Activated T-cell treated with anti-CD3 and anti-CD28 coated beads, Interleukin-2, amount 50 U/mL, for 1 hour (primary cell): ENCODE results near the gene HOXA2.

ENCODE experiments used
- DNase-seq: peaks from one replicate; pipeline ENCODE4 v3.0.0-alpha.2; 2020

Gene HOXA2

DNA sequence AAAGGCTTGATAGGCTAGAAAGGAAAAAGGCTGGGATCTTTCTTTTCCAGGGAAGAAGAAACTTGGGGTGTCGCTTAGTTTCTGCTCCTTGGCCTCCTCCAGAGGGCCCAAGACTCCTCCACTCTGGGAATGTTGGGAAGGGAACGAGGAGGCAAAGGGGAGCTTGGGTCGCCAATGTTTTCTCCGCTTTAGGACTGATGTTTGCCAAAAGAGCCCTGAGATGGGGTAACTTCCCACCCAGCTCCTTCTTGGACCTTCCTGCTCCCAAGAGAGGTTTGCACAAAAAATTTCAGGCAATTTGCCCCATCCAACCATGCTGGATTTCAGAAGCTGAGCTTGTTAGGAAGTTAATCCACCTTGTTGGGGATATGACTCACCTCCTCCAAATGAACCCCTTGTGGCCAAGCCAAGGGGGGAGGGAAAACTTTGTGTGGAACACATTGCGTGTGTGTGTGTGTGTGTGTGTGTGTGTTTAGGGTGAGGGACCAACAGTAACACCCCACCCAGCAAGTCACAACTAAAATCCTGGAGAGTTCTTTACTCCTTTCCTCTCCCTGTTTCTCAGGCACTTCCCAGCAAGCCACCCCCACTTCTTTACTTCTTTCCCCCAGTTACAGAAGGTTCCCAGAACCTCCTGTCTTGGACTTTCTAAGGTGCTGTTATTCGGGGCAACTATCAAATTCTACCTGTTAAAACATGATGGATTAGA, 8.7 kb upstream of the HOXA2 start:
- DNase-seq = no peak

DNA sequence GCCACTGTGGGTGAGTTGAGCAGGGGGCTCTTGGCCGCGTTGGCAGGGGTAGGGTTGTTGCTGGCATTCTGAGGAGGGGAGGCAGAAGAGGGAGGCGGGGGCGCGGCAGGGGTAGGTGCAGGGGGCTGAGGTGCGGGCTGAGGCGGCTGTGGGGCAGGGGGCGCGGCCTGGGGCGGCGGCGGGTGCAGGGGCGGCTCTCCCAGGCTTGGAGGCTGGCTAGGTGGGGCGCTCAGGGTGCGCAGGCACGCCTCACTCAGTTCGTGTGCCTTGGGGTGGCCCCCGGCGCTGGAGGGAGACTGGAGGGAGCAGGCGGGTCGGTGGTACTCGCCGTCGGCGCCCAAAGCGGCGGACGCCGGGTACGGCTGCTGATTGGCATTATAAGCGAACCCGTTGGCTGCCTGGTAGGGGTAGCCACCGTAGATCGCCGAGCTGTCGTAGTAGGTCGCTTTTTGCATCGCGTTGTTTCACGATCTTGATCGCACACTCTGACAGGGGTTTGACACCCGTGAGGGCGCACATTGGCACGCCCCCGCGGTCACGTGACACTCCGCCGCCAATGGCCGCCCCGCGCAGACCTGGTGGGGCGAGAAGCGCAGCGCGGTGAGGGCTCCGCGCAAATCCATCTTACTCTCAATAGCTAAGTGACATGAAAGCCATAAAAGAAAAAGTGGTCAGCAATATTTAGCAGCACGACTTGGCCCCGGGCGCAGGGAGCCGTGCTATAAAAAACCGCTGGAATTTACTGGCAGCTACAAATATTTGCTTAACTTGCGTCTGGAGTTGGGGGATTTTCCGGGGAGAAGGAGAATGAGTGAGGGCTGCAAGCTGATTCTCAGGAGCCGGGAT, 7.9 kb upstream of the HOXA2 start:
- no peak for DNase-seq

DNA sequence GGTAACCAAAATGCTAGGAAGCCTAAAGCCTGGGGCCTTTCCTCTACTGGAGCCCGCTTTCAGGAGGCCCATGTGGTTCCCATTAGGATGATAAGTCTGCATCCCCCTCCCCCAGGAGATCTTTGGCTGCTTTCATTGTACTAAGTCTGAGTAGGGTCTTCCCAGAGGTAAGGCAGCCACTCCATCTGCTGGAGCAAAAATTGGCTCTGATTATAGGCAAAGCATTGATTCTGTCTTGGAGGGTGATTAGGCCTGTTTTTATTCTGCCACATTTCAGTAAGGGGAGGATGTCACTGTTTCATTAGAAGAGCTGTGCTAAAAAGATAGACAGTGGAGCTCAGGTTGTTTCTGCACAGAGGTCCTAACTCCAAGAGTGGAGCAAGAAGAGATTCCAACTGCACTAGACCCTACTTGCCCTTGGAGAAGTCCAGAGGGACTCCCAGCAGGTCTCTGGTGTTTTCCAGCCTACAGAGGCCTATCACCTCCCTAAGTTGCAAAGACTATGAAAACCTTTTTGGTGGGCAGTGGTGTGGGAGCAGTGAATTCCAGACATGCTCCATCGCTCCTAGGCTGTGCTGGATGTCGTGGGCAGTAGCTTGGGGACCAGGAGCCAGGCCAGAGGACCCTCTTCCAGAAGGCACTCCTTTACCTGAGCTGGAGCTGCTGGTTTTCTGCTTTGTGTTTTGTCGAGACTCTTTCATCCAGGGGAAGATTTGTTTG, 7.1 kb upstream of the HOXA2 start:
- no peak for DNase-seq

DNA sequence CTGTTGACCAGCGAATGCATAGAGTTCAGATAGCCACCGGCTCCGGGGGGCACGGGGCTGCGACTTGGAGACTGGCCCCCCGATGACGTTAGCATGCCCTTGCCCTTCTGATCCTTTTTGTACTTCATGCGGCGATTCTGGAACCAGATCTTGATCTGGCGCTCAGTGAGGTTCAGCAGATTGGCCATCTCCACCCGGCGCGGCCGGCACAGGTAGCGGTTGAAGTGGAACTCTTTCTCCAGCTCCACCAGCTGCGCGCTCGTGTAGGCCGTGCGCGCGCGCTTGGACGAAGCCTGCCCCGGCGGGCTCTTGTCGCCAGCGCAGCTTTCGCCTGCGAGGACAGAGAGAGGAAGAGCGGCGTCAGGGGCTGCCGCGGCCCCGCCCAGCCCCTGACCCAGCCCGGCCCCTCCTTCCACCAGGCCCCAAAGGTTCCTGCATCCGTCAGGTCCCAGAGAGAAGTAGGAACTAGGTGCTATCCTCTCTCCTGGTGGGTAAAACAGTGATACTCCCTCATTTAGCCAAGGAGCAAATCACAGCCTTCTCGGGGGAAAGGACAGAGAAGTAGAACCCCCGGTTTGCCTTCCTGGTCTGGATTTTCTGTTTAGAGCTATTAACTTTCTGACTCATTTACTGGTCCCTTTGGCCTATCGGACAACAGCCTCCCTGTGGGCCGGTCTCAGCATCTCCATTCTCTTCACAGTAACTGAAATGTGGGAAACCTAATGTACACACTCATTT, 6.1 kb upstream of the HOXA2 start:
- DNase-seq = no peak

DNA sequence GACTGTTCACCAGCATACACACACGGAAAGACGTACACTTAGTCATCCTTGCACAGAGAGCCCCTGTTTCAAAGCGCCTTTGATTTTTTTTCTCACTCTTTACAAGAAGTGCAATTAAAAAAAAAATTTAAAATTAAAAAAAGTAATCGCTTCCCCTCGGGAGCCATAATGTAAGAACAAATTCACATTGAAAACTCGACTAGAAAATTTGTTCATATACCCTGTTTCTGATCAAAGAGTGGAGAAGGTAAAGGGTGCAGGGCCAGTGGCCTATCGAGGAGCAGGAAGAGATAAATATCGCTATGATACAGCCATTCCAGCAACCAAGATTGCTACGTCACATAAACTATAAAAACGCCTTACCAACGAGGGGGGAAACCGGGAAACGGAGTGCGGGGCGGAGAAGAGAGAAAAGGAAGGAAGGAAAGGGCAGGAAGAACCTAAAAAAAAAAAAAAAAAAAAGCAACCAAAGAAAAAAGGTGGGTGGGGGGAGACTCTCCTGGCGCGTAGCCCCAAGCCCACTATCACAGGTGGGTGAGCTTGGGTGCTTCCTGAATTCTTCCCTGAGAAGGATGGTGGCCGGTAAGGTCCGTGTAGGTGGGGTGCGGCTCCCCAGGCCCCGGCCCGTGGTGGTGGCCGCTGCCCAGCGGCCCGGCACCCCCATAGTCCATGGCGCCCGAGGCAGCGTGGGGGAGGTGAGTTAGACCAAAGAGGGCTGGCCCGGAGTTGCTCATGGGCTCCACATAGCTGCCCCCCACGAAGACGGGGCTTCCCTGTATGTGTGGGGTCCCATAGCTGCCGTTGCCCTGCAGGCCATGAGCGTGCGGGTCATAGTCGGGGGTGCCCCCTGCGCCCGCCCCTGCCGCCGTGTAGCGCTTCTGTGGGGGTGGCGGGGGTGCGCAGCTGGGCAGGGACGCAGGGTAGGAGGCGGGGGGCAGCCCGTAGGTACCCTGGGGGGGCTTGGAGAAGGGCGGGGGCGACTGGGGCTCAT, 5.2 kb upstream of the HOXA2 start:
- no peak for DNase-seq

DNA sequence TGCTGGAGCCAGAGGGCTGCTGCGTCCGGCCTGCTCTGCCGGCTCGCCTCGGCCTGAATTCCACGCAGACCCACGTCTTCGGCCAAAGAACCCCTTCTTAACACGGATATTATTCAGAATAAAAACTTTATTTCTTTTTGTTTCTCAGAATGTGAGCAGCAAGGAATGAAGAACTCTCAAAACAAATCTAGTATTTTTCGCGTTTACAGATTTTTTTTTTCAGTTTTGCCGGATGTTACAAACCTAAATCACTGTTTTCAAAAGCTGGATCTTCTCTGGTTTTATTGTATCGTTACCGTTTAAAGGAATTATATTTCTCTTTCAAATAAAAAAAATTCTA, 4.4 kb upstream of the HOXA2 start:
- no peak for DNase-seq

DNA sequence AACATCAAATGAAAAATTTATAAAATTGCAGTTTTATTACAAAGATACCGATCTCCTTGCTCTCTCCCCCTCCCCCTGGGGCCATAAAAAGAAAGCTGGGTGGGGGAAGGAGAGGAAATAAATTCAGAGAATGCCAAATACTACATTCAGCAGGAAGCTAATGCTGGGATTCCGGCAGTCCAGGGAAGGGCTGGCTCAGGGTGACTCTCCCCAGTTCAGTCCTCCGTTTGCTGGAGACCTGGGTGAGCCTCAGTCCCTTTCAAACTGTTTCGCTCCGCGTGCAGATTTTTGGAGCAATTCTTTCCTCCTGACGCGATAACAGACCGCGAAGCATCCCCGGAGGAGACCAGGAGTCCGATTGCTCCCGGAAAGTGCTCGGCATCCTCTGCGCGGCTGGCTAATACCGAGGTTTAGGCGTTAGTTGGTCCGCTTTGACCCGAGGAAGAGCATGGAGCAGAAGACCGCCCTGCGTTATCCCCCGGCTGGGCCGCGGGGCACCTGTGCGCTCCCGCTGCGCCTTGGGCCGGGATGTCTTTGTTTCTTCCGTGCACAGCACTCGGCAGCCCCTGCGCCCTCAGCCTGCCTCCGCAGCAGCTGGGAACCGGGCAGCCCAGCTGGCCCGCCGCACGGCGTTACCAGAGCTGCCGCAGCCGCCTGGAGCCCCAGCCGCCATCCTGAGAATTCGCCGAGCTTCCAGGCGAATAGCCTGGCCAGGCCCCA, 3.9 kb upstream of the HOXA2 start:
- no peak for DNase-seq

DNA sequence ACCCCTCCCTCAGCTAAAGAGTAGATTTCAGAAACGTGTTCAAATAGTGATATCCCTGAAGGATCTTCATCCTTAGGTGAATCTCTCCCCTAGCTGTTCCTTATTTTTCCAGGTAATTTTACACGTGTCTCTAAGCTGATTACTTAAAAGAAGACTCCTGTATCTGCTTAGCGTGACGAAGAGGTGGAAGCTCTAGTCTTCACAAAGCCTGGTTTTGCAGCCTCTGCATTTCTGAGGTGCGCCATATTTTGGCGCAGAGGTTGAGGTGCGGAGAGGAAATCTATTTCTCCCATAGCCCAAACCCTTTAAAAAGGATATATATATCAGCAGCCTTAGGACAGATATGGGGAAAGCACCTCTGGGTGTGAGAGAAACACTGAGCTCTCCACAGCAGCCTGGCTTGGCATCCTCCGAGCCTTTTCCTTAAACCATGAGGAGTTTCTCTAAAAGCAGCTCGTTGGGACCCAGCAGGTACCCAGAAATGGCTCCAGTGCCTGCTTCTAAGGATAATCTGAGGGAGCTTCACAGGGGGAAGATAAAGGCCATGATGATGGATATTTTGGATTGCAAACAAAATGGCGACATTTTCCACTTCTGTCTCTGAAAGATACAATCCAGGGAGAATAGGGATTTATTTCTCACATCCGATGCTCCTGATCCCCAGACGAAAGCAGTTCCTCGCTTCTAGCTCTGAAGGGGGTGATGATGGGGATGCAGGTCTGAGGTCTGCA, 3.0 kb upstream of the HOXA2 start:
- no peak for DNase-seq

DNA sequence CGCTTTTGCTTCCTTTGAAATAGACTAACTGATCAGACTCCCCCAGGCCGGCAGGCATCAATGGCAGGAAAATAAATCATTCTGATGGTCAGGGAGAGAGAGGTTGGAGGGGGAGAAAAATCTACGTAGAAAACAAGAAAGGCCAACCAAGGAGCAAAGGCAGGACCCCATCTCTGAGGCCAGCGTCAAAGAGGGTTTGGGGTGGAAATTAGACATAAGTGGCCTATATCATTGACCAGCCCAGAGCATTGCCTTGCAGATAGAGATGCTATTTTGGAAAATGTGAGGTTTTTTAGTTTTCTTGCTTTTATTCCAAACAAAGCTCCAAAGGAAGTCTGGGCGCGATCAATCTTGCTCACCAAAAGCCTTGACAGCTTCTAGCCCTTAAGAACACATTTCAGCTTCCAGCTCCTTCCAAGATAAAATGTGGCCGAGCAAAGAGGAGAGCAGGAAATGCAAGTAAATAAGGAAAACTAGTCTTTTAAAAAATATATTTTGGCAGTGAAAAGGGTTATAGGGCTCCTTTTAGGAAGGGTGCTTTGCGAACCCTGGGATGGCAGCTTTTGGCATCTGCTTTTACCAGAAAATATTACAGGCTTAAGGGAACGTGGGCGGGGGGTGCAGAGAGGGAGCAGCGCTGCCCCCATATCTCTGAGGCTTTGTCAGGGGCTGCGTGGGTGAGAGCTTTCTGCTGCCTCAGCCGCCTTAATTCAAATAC, 2.0 kb upstream of the HOXA2 start:
- no peak for DNase-seq

DNA sequence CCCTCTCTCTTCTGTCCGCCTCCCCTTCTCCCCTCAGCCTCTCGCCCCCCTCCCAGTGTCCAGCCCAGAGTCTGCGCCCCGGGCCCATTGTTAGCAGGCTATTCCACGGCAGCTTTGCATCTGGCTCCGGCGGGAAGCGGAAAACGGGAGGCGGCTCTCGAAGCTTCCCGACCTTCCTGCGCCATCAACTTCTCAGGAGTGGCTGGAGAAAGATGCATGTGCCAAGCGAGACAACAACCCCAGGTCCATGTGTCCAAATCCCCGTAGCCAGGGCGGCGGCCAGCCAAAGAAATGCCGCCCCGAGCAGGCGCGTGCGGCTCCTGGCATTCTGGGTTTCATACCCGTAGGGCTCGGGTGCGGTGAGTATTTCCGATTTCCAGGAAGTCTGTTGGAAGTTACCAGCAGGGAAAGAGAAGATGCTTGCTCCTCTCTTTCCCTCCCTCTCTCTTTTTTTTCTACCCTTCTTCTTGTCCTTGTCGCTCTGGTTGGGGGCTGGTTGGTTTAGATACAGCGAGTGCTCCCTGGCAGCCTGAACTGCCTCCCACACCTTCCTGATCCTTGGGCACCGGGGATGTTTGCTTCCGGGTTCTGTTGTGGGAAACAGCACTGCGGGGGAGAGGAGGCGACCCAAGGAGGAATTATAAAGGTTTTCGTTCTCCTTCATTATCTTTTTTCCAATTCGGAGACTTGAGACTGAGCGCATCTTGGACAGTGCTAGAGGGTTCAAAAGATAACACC, 1.2 kb upstream of the HOXA2 start:
- DNase-seq = no peak

DNA sequence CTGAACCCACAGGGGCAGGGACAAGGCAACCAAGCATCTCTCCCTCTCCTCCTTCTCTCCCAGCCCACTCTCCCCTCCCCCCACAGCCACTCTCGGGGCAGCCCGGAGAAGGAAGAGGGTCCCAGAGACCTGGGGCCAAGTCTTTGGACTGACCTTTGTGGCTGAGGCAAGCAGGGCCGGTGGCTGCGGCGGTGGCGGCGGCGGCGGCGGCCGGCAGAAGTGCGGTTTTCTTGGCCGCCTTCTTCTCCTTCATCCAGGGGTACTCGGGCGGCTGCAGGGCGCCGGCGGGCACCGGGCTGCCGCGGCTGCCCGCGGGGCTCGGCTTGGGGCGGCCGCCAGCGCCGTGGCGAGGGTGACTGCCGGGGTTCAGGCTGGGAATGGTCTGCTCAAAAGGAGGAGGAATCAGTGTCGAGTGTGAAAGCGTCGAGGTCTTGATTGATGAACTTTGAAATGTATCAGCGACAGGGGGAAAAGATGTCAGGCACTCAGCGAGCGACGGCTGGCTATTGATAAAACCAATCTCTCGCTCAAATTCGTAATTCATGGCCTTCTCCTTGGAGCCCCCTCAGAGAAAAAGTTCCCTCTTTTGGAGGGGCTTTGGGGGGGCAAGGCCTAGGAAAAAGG, 414 bp downstream of the HOXA2 start:
- no peak for DNase-seq

DNA sequence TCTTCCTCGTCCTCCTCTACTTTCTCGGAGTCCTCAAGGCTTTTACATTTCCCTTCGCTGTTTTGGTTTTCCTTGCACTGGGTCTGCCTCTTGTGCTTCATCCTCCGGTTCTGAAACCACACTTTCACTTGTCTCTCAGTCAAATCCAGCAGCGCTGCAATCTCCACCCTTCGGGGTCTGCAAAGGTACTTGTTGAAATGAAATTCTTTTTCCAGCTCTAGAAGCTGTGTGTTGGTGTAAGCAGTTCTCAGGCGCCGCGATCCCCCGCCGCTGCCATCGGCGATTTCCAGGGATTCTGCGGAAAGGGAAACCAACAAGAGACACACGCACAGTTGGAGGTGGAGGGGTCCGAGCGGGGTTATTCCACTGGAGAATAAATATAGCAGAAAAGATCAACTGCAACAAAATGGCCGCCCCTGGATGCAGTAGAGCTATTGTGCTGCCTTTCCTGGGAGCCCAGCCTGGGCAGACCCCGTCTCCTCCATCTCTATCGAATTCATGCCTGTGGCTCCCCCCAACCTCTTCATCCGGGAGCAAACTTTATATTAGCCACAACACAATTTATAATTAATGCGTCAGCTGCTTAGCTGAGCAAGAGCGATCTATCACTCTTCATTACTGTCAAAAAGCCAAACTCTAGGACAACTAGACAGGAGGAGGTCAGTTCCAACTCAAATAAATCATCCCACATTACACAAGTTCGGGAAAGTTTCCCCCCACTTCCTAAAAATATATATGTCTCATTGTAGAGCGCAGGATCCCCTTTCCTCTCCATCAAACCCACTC, 1.1 kb downstream of the HOXA2 start:
- DNase-seq = no peak

DNA sequence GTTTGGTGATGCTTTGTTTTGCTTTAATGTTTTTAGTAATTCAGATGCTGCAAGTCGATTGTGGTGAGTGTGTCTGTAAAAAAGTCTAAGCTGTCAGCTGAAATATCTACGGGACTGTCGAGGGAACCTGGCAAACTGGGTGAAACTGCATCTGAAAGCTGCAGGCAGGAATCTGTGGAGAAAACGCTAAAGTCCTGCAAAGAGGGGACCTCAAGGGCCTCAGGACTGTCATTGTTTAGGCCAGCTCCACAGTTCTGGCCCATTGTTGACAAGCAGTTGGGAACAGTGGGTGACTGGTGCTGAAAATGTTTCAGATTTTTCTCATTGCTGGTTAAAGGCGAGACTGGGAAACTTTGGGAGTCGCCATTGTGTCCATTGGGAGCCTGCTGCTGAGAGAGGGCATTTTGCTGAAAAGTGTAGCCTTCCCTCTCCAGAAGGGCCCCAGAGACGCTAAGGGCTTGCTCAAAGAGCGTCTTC, 1.8 kb downstream of the HOXA2 start:
- DNase-seq = no peak

DNA sequence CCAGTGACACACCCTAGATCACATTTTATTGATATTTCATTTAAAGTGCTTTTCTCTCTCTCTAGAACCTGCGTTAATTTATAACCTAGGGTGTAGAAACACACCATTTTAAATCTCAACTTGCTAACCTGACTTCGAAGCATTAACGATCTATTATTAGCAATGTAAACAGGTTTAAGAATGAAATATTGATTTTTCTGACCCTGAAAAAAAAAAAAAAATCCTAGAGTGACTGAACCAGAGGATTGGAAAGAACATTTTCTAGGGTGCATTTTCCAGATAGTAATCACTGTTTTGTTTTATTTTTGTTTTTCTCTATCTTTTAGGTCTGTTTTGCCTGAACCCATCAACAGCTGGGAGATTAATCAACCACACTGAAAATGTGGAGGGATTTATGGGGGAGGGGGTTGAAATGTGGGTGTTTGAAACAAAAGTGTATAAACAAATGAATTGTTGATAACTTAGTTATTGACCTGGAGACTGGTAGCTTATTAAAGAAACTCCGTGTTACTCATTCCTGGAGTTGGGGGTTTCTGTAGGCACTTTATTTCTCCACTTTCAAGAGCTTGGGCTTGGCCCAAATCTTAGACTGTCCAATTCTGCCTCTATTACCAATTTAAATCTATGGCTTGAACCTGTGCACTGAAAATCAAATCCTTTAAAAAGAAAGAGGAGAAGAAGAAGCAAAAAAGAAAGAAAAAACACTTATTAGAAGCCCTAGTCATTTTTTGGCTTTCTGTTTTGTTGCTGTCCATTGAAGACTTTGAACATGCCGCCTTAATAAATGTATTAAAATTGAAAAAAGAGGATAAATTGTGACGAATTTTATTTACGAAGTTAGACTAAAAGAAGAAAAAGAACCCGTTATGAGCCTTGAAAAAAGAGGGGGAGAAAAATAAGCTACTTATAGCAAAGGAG, 2.8 kb downstream of the HOXA2 start:
- DNase-seq = no peak

DNA sequence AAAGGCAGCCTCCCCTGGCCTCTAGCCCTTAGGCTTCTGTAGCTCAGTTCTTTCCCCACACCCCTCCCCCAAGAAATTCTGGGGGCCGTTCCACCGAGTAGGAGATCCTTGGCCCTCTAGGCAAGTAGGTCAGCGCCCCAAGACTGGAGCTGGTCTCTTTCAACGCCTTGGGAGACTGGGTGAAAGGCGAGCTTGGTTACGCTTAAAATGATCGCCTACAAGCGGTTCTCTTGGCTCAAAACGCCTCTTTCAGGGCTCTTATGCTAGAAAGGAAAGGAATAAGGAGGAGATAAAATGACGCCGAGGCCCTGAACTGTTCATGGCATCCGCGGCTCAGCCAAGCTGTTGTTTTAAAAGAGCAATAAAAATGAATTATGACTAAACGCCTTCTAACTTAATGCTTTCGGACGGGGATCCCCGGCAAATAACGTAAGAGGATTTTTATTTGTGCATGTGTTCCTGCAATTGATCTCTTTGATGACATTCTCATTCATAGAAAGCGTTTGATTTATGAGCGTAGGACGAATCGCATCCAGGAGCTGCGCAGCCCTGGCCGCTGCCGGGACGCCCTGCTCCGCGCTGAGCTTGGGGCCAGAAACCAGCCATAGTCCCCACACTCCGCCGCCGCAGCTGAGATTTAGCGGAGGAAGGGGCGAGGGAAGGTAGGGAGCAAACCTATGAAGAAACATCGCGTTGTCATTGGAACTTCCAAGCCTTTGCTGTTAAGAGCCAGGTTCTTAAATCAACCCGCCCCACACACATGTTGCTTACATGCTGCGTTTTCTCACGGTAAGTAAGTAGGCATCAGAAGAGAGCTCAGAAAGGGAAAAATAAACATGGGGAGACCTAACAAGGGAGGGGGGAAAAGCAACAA, 3.7 kb downstream of the HOXA2 start:
- no peak for DNase-seq
